HG02588 (cell line): Measurements from ENCODE around the gene RNF213.

Source experiments
- ATAC-seq: cut with Tn5 transposase; IDR thresholded peaks from one replicate; pipeline ENCODE4 v1.9.1; 2021; ENCODE audit warnings: mild to moderate bottlenecking, moderate library complexity; ENCODE audit not compliant: unreplicated experiment

Gene RNF213

DNA sequence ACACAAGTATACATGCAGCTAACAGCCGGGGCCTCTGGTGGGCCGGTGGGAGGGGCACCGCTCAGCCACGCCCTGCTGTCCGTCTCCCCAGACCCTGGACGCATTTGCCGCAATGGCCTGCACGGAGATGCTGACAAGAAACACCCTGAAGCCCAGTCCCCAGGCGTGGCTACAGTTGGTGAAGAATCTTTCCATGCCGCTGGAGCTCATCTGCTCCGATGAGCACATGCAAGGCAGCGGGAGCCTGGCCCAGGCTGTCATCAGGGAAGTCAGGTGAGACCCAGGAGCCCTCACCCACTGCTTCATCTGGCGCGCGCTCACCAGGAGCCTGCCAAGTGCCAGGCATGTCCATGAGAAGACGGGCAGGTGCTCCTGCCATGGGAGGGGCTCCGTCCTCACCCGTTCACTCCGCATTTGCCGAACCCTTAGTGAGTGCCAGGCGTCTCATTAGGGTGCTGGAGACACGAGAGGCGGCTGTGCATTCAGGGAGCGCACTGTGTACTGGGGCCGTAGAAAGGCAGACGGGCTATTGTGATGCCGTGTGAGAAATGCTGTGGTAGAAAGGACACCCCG, 103.0 kb downstream of the RNF213 start:
- no peak for ATAC-seq

DNA sequence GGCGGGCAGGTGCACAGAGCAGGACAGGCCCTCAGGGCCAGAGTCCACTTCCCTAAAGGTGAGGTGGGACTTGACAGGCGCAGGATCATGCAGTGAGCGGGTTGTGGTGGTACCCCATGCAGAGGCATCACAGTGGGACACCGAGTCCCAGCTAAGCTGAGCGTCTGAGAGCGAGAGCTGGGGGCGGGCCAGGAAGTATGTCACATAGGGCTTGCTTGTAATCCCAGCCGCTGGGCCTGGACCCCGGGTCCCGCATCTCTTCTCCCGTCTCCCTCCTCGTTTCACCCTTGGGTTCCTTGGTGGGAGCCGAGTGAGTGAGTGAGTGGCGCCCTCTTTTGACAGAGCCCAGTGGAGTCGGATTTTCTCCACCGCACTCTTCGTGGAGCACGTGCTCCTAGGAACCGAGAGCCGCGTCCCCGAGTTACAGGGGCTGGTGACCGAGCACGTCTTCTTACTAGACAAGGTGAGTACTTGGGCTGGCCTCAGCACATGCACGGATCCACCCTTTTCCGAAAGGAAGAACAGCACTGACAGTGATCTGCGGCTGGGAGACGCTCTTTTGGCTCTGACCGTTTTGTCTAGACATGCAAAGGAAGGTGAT, 103.5 kb downstream of the RNF213 start:
- ATAC-seq = no peak

DNA sequence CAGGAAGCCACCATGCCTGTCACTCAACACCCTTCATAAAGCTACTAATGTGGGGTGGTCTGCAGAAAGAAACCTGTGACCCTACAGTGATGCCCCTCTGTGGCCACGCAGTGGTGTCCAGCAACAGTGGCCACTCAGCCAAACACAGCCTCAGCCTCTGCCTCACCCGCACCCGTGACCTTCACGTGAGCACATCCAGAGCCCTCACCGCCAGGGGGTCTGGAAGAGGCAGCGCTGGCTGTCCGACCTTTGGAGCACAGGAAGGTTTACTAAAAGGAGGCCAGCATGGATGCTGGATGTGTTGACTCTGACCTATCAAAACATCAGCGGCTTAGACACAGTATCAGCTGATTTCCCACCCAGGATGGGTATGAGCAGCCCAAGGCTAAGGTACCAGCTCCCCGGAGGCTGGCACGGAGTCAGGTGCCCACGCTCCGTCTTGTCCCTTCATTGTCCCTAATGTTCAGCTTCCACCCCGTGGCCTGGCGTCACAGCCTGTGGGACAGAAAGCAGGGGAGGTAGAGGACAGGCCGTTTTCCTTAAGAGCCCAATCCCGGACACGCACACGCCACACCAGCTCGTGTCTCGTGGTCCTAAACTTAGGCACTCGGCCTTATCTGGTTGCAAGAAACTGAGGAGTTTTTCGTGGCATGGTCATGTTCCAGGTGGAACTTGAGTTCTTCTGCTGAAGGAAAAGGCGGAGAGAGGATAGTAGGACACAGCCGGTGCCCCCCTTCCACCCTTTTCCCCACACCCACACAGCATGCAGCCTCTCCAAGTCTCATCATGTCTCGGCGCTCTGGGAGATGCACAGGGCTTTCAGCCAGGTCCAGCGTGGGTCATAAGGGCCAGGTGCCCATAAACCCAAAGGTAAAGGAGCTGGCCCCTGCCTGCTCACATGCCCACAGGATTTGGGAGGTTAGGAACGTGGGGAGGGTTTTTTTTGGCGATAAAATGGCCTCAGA, 104.6 kb downstream of the RNF213 start:
- no peak for ATAC-seq

DNA sequence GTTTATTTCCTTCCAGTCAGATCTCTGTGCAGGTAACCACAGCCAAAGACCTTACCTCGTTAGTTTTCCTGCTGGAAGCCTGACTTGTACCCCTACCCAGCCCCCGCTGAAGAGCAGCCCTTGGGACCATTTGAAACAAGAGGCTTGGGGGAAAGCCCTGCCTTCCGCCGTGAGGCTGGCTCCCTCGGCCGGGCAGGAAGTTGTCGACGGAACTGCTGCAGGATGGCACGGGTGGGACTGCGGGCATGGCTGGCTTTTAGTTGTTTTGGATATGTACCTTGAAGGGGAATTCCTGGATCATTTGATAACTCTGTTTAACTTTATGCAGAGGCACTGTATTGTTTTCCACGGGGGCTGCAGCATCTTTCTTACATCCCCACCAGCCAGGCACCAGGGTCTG, 105.3 kb downstream of the RNF213 start:
- no peak for ATAC-seq

DNA sequence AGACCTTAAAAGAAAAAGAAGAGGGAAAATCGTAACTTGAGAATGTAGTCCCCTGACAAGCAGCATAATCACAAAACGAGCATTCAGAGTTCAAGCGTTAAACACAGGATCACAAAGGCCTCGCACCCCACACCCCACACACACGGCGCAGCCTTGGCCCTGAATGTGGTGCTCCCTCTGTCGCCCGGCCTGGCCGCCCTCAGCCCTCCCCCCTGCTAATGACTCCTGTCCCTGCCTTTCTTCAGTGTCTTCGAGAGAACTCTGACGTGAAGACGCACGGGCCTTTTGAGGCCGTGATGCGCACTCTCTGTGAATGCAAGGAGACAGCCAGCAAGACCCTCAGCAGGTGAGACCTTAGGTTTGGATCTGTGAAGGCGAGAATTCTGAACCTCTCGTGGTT, 106.9 kb downstream of the RNF213 start:
- ATAC-seq = no peak

DNA sequence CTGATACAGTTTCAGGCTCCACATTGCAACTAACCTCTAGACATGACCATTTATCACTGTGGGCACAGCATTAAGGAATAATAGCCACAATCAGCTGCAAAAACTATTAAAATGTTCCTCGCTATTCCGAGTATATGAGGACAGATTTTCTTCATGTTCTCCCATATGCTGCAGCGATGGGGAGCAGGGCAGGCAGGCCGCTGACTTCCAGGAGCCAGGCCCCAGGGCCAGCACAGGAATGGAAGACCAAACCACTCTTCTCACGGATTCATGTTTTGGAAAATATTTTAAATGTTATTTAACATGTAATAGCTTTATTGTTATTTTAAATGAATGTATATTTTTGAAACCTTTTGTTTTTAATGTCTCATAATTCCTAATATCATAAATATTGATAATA, 110.5 kb downstream of the RNF213 start:
- ATAC-seq = no peak

DNA sequence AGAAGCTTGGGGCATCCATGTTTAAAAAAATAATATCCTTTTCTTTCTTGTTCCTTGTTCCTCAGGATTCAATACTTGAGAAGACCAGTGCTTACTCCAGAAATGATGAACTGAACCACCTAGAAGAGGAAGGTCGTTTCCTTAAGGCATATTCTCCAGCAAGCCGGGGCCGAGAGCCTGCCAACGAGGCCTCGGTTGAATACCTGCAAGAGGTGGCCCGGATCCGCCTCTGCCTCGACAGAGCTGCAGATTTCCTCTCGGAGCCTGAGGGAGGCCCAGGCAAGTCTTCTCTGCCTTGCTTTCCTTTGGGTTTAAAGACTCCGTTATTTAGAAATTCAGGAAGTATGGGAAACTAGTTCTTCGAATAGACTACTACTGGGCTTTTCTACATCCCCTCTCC, 111.8 kb downstream of the RNF213 start:
- no peak for ATAC-seq

DNA sequence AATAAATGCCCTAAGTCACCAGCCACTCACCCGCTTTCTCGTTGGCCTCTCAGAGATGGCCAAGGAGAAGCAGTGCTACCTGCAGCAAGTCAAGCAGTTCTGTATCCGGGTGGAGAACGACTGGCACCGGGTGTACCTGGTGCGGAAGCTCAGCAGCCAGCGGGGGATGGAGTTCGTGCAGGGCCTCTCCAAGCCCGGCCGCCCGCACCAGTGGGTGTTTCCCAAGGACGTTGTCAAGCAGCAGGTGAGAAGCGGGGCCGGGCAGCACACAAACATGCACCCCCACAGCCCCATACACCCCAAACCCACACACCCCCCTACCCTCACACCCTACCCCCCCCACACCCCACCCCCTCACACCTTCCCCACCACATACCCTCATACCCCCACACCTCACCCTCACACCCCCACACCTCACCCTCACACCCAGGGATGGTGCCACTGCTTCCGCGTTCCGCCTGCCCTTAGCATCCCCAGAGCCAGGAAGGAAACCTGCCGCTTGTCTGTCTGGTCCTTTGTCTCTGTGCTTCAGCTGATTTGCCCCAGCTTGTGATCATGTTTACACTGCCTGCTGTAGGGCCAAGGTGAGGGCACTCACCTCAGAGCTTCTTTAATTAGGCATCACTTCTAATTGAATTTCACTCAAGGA, 112.4 kb downstream of the RNF213 start:
- no peak for ATAC-seq

DNA sequence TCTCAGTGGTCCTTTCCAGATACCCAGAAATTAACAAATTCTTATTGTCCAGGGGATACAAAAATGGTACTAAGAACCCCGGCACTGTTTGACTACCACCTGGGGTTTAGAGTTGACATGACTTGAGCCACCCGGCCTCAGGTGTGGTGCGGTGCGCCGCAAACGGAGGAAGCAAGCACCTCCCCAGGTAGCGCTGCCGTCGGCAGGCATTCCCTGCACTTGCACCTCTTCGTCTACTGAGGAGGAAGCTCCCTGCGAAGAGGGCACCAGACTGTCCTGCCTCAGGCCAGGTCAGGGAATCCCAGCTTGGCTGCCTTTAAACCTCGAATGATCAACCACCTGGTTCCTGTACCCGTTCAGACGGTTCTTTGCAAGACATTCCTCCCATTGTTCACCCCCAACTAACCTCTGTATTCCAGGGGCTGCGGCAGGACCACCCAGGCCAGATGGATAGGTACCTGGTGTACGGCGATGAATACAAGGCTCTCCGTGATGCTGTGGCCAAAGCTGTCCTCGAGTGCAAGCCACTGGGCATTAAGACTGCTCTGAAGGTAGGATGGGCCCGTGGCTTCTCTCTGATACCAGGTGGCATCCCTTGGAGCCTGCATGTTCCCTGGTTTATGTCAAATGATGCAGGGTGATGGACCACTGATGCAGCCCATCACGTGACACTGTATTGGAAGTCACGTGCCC, 113.5 kb downstream of the RNF213 start:
- ATAC-seq = no peak

DNA sequence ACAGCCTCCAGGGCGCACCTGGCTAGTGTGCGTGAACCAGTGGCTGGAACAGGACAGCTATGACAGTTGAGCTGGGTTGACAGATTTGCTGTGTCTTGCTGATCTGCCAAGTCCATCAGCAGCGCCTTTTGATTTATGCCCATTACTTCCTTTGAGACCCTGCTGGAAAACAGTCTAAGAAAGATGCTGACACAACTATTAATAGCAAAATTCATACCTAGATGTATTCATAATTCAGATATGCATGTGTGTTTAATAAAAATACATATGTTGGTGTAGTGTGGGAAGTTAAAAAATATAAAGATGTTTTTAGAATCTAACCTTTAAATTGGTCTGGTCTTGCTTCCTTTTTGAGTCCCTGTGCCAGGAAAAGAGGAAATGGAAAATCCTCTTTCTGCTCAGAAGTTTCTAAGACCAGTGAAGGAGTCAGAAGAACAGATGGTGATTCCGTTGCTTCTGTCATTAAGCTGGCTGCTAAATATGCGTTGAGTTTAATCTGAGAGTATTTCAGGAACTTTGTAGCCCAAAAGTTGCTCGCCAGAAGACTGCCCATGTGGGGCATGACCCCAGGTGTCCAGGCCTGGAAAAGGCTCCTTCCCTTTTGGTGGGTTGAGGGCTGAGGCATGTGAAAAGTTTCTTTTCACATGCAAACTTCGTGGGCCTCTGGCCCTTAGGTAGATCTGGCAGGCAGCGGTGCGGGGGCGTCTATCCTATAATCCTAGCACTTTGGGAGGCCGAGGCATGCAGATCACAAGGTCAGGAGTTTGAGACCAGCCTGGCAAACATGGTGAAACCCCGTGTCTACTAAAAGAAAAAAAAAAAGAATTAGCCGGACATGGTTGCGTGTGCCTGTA, 114.3 kb downstream of the RNF213 start:
- ATAC-seq = no peak

DNA sequence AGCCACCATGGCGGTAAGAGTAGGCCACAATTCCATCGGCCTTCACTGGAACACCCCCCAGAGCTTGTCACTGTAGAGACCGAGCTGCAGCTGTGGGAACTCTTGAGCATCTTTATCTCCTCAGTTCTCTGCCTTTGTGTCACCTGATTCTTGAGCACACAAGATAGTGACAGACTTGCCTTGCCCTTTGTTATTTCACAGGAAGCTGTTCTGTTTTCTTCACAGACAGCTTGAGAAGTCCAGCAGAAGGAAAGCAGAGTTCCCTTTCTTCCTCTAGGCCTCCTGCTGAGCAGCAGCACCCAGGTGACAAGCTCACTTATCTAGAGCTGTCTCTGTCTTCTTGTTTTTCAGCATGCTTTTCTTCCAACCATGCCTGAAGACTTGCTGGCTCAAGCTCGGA, 115.9 kb downstream of the RNF213 start:
- no peak for ATAC-seq

DNA sequence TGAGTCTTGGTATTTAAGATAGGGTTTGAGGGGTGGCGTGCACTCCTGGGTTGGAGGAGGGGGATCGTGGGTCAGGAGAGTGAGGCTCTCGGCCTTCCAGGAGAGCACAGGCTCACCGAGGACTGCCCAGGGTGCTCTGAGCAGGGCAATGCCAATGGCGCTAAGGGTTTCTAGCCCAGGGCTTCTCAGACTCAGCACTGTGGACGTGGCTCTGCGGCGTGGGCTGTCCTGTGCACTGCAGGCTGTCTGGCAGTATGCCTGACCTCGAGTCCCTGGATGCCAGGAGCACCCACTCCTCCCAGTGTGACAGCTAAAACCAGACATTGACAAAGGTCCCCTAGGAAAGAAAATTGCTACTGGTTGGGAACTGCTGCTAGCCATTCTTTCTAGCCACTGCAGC, 117.1 kb downstream of the RNF213 start:
- ATAC-seq = no peak

DNA sequence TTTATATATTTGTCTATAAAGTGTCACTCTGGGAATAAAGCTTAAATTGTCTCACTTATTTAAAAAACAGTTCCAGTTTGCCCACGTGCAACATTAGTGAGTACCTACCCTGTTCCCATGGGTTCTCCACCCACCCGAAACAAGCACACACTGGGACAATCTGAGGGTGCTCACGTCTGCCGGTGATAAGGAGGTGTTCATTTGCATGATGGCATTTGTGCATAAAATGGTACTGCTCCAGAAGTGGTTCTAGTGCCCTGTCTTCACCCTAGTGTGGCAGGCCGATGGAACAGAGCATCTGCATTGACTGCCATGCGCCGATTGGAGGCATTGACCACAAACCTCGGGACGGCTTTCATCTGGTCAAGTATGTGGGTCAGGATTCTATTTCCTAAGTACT, 118.7 kb downstream of the RNF213 start:
- no peak for ATAC-seq

DNA sequence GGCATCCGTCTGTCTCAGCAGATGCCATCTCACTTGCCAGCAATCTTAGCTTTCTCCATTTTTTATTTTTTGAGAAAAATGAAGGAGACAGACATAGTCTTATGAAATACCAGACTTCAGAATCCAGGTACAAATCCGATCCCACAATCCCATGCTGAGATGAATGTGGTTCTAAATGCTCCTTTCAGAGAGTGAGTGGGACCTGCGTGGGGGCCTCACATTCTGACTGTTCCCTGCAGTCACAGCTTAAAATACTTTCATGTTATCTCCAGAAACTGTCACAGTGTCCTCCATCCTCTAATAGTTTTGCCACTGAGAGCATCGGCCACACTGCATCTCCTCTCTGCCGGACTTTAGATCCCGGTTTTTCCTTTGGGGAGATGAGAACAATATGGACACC, 119.4 kb downstream of the RNF213 start:
- ATAC-seq = no peak

DNA sequence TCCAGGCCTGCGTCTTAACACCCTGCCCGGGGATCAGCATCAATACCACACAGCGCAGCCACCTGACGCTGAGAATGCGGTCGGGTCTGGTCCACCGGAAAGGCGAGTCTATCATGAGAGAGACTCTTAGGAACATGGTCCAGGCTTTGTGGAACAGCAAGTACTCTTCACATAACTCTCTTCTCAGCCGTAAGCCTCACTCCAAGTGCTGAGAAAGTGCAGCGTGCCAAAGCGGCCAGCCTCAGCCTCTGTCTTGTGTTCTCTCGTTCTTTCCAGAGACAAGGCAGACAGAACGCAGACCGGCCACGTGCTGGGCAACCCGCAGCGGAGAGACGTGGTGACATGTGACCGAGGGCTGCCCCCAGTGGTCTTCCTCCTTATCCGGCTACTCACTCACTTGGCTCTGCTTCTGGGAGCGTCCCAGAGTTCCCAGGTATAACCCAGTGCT, 119.9 kb downstream of the RNF213 start:
- ATAC-seq = no peak

DNA sequence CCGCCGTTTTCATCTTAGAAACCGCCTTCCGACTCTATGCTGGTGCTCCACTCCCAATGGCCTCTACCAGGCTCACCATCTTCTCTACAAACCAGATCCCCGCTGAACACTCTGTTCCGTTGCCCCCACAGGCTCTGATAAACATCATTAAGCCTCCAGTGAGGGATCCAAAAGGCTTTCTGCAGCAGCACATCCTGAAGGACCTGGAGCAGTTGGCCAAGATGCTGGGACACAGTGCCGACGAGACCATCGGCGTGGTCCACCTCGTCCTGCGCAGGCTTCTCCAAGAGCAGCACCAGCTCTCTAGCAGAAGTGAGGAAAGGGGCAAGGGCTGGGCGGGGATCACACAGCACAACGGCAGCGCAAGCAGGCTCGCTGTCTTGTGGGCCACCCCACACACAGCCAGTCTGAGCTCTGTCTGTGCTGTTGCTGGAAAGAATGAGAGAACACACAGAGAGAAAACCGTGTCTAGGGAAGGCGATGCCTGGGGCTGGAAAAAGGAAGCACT, 120.8 kb downstream of the RNF213 start:
- ATAC-seq = no peak

DNA sequence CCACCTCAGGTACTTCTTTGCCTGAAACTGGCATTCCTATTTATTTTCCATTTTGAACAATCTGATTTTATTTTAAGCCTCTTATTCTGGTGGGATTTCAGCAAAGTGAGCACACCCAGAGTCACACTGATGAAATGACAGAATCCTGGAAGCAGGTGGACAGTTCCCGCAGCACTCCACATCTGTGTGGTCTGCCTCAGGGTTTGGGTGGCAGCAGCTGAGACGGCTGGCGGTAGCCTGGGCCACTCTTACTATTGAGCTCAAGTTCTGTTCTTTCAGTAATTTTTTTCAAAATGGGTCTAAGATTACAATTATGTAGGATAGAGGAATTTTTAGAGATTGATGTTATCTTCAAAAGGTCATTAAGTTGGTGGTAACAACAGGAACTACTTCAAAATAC, 121.8 kb downstream of the RNF213 start:
- ATAC-seq = no peak

DNA sequence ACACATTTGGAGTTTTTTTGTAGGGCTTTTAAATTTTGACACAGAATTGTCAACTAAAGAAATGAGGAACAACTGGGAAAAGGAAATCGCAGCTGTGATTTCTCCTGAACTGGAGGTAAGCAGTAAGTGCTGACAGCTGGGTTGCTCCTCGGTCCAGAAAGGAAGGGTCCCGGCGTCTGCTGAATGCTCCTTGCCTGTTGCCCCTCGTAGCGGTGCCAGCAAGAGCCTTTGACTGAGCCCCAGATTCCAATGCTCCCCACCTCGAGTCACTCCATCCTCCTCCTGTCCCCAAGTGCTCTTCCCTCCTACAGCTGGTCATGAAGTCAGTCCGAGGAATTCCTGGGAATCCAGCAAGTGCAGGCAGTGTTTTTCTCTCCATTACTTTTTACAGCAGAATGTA, 122.3 kb downstream of the RNF213 start:
- no peak for ATAC-seq

DNA sequence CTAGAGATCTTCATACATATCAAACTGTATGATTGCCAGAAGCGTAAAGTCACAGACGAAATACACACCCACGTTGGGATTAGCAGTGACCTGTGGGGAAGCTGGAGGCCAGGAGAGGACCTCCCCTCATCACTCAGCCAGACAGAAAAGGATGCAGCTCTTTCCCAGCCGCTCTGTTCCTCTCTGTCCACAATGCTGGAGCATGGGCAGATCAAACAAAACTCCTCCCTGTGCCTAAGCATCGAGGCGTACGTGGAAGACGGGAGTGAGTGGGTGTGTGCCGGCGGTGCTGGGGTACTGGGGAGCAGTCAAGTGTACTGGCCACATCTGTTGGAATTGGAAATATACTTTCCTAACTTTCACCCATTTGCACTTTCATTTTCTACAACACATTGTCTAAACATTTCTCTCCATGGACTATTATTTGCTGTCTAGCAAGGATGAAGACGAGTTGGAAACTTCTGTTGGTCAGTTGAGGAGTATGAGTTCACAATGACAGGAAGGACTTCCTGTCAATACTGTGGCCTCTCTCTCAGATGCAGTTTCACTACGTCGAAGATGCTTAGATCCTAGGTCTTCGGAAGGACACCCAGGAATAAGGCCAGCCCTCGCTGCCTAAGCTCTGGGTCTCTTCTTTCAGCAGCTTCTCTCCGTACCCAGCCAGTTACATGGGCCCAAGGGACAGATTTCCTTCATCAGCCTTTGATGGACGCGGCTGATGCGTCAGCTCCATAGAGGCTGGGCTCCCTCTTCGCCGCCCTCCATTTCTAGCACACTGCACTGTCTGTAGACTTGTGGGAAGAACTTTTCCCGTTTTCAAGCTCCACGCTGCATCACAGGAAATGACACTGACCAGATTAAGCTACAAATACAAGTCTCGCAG, 123.7 kb downstream of the RNF213 start:
- no peak for ATAC-seq
